Activated gamma-delta T cell treated with Interleukin-2 at 50 U/mL for 16 hours (primary cell): ENCODE results near the gene PLK3.
"Not testable (repeated sequence)": the region's sequence is repeated elsewhere in the genome, so short reads cannot be mapped to it uniquely, and the experiment has no call there.

Experiments
- DNase-seq: peaks from one replicate; pipeline ENCODE4 v3.0.0-alpha.2; 2020

The PLK3 gene

GRCh38 chr1:44799770-44800584 is at the start of gene PLK3:
Gene PLK3 (plus strand): TSS chr1:44800377. CDS start chr1:44800464, 87 bp downstream.
- DNase-seq: peak; percentile 98

GRCh38 chr1:44757420-44757819 is 42.8 kb upstream of the PLK3 start:
- DNase-seq: no peak

DNA sequence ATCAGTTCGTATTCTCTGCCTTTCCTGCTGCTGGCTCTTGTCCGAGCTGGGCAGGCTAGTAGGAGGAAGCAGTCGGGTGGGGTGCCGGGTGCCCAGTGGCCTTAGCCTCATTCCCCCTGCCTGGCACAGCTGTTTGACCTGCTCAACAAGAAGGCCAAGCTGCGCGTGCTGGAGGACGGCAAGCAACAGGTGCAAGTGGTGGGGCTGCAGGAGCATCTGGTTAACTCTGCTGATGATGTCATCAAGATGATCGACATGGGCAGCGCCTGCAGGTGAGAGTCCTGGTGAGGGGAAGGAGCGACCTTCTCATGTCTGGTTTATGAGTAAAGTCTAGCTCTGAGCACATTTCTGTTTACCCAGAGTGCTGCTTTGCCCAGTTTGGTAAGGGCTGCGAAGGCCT is 41.1 kb upstream of the PLK3 start:
- no peak for DNase-seq

DNA sequence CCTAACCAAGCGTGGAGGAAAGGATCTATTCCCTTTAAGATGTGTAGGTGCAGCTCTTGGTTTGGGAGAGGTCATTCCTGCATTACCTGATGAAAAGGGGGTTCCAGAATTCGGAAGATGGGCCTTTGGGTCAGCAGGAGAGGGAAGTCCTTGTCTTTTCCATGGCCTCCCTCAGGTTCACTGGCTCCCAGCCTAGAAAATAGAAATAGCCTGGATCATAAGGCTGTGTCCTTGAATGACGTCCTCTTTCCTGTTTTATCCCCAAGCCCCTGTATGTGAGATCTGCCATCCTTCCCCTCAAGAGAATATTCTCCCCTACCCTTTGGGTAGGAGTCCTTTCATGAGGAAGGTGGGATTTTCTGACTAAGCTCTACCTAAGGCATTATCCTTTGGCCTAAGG is 39.3 kb upstream of the PLK3 start:
- DNase-seq: no peak

DNA sequence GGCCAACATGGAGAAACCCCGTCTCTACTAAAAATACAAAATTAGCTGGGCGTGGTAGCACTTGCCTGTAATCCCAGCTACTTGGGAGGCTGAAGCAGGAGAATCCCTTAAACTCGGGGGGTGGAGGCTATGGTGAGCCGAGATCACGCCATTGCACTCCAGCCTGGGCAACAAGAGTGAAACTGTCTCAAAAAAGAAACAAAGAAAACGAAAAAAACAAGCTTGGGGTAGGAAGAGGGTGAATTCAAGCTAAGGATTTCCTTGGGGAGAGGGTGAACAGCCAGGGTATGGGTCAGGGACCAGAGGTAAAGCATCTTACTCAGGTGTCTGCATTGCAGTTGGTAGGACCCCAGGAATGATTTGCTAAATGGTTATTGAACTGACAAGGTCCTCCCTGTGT is 33.8 kb upstream of the PLK3 start:
- not testable (repeated sequence) for DNase-seq

GRCh38 chr1:44775078-44775929 is 24.9 kb upstream of the PLK3 start, which contains the start of gene RPS8:
Gene RPS8 (plus strand): TSS chr1:44775540. CDS start chr1:44775597, 57 bp downstream.
- peak; percentile 87 for DNase-seq

- peak; percentile 49 for DNase-seq
Measured at GRCh38 chr1:44775930-44776729, 24.0 kb upstream of the PLK3 start.

DNA sequence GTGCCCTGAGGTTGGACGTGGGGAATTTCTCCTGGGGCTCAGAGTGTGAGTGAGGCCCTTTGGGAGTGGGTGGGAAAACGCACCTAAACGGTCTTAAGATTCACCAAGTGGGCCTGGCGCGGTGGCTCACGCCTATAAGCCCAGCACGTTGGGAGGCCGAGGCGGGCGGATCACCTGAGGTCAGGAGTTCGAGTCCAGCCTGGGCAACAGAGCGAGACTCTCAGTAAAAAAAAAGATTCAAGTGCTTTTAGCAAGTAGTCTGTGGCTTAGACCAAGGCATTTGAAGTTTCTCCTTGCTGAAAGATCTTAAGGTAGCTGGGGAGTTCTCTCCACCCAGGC is 23.5 kb upstream of the PLK3 start:
- DNase-seq: no peak

DNA sequence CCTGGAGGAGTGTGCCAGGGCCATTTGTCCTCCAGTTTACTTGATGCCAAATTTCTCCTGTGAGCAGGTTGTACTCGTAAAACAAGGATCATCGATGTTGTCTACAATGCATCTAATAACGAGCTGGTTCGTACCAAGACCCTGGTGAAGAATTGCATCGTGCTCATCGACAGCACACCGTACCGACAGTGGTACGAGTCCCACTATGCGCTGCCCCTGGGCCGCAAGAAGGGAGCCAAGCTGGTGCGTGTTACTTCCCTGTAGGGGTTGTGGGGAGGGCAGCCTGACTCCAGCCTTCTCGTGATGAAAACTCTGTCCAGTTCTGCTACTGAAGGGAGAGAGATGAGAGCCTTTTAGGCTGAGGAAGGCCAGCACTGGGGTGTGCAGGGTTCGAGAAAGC is 22.6 kb upstream of the PLK3 start:
- no peak for DNase-seq

GRCh38 chr1:44777969-44778635 is 22.1 kb upstream of the PLK3 start:
- no peak for DNase-seq

- no peak for DNase-seq
Measured at GRCh38 chr1:44778705-44779576, 21.2 kb upstream of the PLK3 start.

DNA sequence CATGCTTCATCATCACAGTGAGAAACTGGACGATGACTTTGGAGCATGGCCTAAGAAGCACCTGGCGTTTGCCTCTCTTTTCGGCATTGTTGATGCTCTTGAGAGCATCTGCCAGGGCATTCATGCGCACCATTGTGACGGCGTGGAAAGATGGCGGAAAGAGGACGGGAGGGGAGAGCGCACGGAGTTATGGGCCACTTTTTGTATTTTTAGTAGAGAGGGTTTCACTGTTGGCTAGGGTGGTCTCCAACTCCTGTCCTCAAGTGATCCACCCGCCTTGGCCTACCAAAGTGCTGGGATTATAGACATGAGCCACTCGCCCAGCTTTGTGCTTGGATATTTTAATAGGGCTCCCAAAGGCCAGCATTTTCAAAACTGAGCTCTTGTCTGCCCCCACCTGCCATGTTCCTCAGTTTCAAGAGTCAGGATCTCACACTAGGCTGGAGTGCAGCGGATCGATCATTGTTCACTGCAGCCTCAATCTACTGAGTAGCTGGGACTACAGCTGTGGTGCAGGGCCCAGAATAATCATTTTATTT is 19.5 kb upstream of the PLK3 start:
- DNase-seq: no peak

DNA sequence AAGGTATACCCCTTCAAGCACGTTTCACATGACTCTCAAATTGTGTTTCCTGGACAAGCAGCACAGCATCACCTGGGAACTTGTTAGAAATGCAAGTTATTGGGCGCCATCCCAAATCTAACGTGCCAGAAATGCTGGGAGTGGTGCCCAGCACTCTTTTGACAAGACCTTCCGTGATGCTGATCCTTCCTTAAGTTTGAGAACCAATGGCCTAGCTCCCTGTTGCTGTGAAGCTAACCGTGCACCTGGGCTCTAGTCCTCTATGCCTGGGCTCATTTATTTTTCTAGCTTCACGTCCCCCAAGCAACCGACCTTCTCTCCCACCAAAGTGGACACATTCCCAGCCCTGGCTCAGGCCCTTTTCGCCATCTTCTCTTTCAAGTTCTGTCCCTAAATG is 16.5 kb upstream of the PLK3 start:
- no peak for DNase-seq

DNA sequence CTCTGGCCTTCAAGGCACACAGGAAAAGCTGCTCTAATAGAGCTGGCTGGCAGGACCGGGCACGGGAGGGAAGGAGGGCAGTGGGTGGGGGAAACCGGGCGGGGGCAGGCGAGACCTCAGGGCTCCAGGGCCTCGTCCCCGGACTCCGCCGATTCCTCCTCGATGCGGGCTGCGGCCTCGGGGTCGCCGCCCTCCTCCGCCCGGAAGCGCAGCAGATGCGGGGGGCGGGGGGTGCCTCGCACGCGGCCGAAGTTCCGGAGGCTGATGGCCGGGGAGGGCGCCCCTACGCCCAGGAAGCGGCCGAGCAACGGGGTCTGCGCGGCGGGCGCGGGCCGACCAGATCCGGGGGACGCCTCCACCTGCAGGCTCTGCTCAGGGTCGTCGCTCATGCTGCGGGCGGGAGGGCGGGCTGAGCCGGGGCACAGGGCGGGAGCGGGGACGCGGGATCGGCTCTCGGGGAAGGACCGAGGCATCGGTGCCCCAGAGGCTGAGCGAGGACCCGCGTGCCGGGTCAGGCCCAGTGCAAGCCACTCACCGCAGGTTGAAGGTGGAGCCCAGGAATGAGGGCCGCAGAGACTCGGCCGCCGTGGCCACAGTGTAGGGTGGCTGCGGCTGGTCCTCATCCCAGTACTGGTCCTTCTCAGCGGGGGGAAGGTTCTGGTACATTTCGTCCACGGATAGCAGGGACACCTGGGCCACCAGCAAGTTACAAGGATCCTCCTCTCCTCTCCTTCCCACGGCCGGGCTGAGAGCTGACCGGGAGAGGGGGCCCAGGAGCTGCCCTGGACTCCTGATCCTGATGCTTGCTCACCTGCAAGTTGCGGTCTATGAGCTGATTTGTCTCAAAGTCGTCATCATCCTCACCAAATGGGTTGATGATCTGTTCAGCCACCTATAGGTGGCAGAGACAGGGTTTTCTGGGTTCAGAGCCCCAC is 15.8 kb upstream of the PLK3 start:
- DNase-seq: peak; percentile 39

- DNase-seq: no peak
Measured at GRCh38 chr1:44785029-44785380, 15.2 kb upstream of the PLK3 start.

- DNase-seq: no peak
Measured at GRCh38 chr1:44785501-44786137, 14.6 kb upstream of the PLK3 start.

- peak; percentile 75 for DNase-seq
Measured at GRCh38 chr1:44786138-44786840, 13.9 kb upstream of the PLK3 start.

- DNase-seq: no peak
Measured at GRCh38 chr1:44786841-44787426, 13.2 kb upstream of the PLK3 start.

- no peak for DNase-seq
Measured at GRCh38 chr1:44787506-44787905, 12.7 kb upstream of the PLK3 start.
